ENCODE data around the gene MBD3L2.
"Not testable (repeated sequence)": the region's sequence is repeated elsewhere in the genome, so short reads cannot be mapped to it uniquely, and the experiment has no call there.

The MBD3L2 gene

GRCh38 chr19:7067122-7067521 lies 18.0 kb downstream of the MBD3L2 start:
- not testable (repeated sequence) for H3K9ac ChIP-seq (ENCODE audit: low read depth, low read length); H3K4me3 ChIP-seq (ENCODE audit: low read depth, low read length); H3K4me1 ChIP-seq (ENCODE audit: control insufficient read depth, insufficient read depth, low read length); H3K27me3 ChIP-seq (ENCODE audit: control insufficient read depth, insufficient read depth, low read length); H3K36me3 ChIP-seq (ENCODE audit: control insufficient read depth, insufficient read depth, low read length); H3K9me3 ChIP-seq (ENCODE audit: control insufficient read depth, insufficient read depth, low read length)

- Histone ChIP-seq H3K9ac (ENCODE audit: low read depth, low read length) (no peak overlapping the region), H3K4me1 (ENCODE audit: control insufficient read depth, insufficient read depth, low read length) (no peaks in the 10 kb centered on the region), H3K36me3 (ENCODE audit: control insufficient read depth, insufficient read depth, low read length) (peaks cover 6% of the 10 kb centered on the region), H3K9me3 (ENCODE audit: control insufficient read depth, insufficient read depth, low read length) (no peaks in the 10 kb centered on the region), H3K27me3 (ENCODE audit: control insufficient read depth, insufficient read depth, low read length) (no peaks in the 10 kb centered on the region), H3K4me3 (ENCODE audit: low read depth, low read length) (no peak overlapping the region)
These were observed 18.6 kb downstream of the MBD3L2 start for GRCh38 chr19:7067716-7068115.

DNA sequence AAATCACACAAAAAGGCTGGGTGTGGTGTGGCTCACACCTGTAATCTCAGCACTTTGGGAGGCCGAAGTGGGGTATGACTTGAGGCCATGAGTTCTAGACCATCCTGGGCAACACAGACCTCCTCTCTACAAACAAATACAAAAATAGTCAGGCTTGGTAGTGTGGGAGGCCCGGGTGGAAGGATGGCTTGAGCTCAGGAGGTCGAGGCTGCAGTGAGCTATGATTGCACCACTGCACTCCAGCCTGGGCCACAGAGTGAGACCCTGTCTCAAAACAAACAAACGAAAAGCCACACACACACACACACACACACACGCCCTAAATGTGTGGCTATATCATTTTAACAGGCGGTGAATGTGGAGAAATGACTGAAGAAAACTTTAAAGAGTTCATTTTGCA lies 19.5 kb downstream of the MBD3L2 start:
- Histone ChIP-seq H3K9ac (ENCODE audit: low read depth, low read length) (no peak overlapping the region), H3K4me3 (ENCODE audit: low read depth, low read length) (no peak overlapping the region), H3K9me3 (ENCODE audit: control insufficient read depth, insufficient read depth, low read length) (no peaks in the 10 kb centered on the region), H3K27me3 (ENCODE audit: control insufficient read depth, insufficient read depth, low read length) (no peaks in the 10 kb centered on the region), H3K4me1 (ENCODE audit: control insufficient read depth, insufficient read depth, low read length) (no peaks in the 10 kb centered on the region), H3K36me3 (ENCODE audit: control insufficient read depth, insufficient read depth, low read length) (peaks cover 13% of the 10 kb centered on the region)

DNA sequence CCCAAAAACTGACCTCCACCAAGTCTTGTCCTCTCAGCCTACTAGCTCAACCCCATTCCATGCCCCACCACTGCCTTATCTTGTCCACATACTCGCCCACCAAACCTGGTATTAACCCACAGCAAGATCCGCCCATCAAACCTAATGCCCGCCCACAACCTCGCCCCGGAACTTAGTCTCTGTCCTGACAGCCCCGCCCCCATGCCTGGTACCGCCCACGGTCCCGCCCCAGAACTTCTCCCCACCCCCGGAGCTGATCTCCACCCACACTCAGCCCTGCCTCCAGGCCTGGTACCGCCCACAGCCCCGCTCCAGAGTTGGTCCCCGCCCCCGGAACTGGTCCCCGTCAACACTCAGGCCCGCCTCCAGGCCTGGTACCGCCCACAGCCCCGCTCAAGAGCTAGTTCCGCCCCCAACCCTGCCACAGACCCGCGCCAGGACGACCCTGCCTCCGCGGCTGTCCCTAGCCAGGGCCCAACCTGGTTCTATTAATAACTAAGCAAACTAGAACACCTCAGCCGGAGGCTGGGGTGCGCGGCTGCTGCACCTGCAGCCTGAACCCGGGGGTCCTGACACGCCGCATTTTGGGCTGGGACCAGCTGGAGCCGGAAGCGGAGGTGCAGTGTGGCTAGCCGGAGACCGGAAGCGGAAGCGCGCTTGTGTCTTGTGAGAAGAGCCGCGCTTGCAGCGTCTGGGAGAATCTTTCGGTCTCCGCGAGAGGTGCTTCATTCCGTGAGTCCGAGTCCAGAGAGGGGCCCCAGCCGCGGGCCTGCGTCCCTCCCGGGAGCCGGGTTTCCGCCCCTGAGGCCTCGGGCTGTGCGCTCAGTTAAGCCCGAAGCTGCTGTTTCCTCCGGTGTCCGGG lies 20.2 kb downstream of the MBD3L2 start, which contains the start of gene ZNF557:
Gene ZNF557 (plus strand): TSS at position 662 of the 862 bp plus-strand sequence. CDS start 5,372 bp downstream, outside the sequence.
- peaks cover 15% of the 10 kb centered on the region for H3K36me3 ChIP-seq (ENCODE audit: control insufficient read depth, insufficient read depth, low read length)
- no peaks in the 10 kb centered on the region for H3K9me3 ChIP-seq (ENCODE audit: control insufficient read depth, insufficient read depth, low read length)
- no peaks in the 10 kb centered on the region for H3K27me3 ChIP-seq (ENCODE audit: control insufficient read depth, insufficient read depth, low read length)
- peak within 1 kb of the TSS; percentile 85 for H3K9ac ChIP-seq (ENCODE audit: low read depth, low read length)
- H3K4me3 ChIP-seq (ENCODE audit: low read depth, low read length) = peak within 1 kb of the TSS; percentile 89
- no peaks in the 10 kb centered on the region for H3K4me1 ChIP-seq (ENCODE audit: control insufficient read depth, insufficient read depth, low read length)

DNA sequence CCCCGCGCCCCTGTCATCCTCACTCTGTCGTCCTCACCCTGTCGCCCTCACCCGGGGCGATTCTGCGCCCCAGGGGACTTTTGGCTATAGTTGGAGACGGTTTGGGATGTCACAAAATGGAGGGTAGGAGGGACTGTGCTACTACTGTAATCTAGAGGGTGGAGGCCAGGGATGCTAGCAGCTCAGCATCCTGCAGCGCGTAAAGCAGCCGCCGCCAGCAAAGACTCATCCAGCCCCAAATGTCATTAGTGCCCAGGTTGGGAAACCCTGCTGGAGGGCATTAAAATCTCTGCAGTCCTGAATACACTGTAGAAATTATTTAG lies 20.7 kb downstream of the MBD3L2 start:
- Histone ChIP-seq H3K36me3 (ENCODE audit: control insufficient read depth, insufficient read depth, low read length) (peaks cover 15% of the 10 kb centered on the region), H3K27me3 (ENCODE audit: control insufficient read depth, insufficient read depth, low read length) (no peaks in the 10 kb centered on the region)

DNA sequence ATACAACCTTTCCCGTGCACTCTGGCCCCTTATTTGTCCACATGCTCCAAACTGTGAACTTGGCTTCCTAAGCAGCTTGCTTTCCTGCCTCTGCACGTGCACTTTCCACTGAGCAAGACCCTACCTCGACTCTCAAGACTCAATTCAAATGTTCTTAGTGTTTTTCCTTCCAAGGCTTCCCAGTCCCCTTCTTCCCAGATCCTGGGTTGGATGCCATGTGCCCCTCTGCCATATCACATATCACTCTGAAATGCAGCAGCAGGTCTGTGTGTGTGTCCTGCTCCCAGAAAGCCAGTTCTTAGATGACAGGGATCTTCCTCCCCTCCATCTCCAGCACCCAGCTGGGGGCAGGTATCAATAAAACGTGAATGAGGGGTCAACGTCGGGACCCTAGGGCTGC lies 23.4 kb downstream of the MBD3L2 start:
- H3K9me3 ChIP-seq (ENCODE audit: control insufficient read depth, insufficient read depth, low read length) = no peaks in the 10 kb centered on the region
- H3K36me3 ChIP-seq (ENCODE audit: control insufficient read depth, insufficient read depth, low read length) = peaks cover 40% of the 10 kb centered on the region
- H3K27me3 ChIP-seq (ENCODE audit: control insufficient read depth, insufficient read depth, low read length) = no peaks in the 10 kb centered on the region
- no peaks in the 10 kb centered on the region for H3K4me1 ChIP-seq (ENCODE audit: control insufficient read depth, insufficient read depth, low read length)
- no peak overlapping the region for H3K9ac ChIP-seq (ENCODE audit: low read depth, low read length)
- no peak overlapping the region for H3K4me3 ChIP-seq (ENCODE audit: low read depth, low read length)

More for the DNA sequence above, 20.7 kb downstream of the MBD3L2 start:
- Histone ChIP-seq H3K4me3 (ENCODE audit: low read depth, low read length) (peak overlapping the region; percentile 89), H3K4me1 (ENCODE audit: control insufficient read depth, insufficient read depth, low read length) (no peaks in the 10 kb centered on the region), H3K9ac (ENCODE audit: low read depth, low read length) (peak overlapping the region; percentile 85), H3K9me3 (ENCODE audit: control insufficient read depth, insufficient read depth, low read length) (no peaks in the 10 kb centered on the region)

GRCh38 chr19:7074705-7075282 lies 25.7 kb downstream of the MBD3L2 start:
- peaks cover 10% of the 10 kb centered on the region for H3K9me3 ChIP-seq (ENCODE audit: control insufficient read depth, insufficient read depth, low read length)
- no peaks in the 10 kb centered on the region for H3K4me1 ChIP-seq (ENCODE audit: control insufficient read depth, insufficient read depth, low read length)
- H3K36me3 ChIP-seq (ENCODE audit: control insufficient read depth, insufficient read depth, low read length) = peaks cover 45% of the 10 kb centered on the region
- no peaks in the 10 kb centered on the region for H3K27me3 ChIP-seq (ENCODE audit: control insufficient read depth, insufficient read depth, low read length)
- H3K4me3 ChIP-seq (ENCODE audit: low read depth, low read length) = no peak overlapping the region
- no peak overlapping the region for H3K9ac ChIP-seq (ENCODE audit: low read depth, low read length)

GRCh38 chr19:7076151-7076550 lies 27.0 kb downstream of the MBD3L2 start:
- Histone ChIP-seq H3K36me3 (ENCODE audit: control insufficient read depth, insufficient read depth, low read length) (peaks cover 57% of the 10 kb centered on the region), H3K4me3 (ENCODE audit: low read depth, low read length) (no peak overlapping the region), H3K27me3 (ENCODE audit: control insufficient read depth, insufficient read depth, low read length) (no peaks in the 10 kb centered on the region), H3K9ac (ENCODE audit: low read depth, low read length) (no peak overlapping the region), H3K9me3 (ENCODE audit: control insufficient read depth, insufficient read depth, low read length) (peaks cover 19% of the 10 kb centered on the region), H3K4me1 (ENCODE audit: control insufficient read depth, insufficient read depth, low read length) (no peaks in the 10 kb centered on the region)

- Histone ChIP-seq H3K27me3 (ENCODE audit: control insufficient read depth, insufficient read depth, low read length) (no peaks in the 10 kb centered on the region), H3K4me1 (ENCODE audit: control insufficient read depth, insufficient read depth, low read length) (no peaks in the 10 kb centered on the region), H3K36me3 (ENCODE audit: control insufficient read depth, insufficient read depth, low read length) (peaks cover 64% of the 10 kb centered on the region), H3K9me3 (ENCODE audit: control insufficient read depth, insufficient read depth, low read length) (peaks cover 35% of the 10 kb centered on the region), H3K4me3 (ENCODE audit: low read depth, low read length) (no peak overlapping the region), H3K9ac (ENCODE audit: low read depth, low read length) (no peak overlapping the region)
These were observed 28.9 kb downstream of the MBD3L2 start for GRCh38 chr19:7078008-7078407.

DNA sequence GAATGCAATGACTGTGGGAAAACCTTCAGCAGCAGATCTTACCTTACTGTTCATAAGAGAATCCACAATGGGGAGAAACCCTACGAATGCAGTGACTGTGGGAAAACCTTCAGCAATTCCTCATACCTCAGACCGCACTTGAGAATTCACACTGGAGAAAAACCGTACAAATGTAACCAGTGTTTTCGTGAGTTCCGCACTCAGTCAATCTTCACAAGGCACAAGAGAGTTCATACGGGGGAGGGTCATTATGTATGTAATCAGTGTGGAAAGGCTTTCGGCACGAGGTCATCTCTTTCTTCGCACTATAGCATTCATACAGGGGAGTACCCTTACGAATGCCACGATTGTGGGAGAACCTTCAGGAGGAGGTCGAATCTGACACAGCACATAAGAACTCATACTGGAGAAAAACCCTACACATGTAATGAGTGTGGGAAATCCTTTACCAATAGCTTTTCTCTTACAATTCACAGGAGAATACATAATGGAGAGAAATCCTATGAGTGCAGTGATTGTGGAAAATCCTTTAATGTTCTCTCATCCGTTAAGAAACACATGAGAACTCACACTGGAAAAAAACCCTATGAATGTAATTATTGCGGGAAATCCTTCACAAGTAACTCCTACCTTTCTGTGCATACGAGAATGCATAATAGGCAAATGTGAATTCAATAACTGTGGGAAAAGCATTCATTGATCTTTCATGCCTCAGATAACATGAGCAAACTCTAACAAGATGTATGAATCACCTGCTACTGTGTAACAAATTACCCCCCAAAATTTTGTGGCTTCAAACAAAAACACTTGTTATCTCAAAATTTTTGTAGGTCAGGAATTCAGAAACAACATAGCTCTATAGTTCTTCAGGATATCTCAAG lies 34.2 kb downstream of the MBD3L2 start:
- Histone ChIP-seq H3K36me3 (ENCODE audit: control insufficient read depth, insufficient read depth, low read length) (peaks cover 51% of the 10 kb centered on the region), H3K9ac (ENCODE audit: low read depth, low read length) (no peak overlapping the region), H3K4me1 (ENCODE audit: control insufficient read depth, insufficient read depth, low read length) (no peaks in the 10 kb centered on the region), H3K27me3 (ENCODE audit: control insufficient read depth, insufficient read depth, low read length) (no peaks in the 10 kb centered on the region), H3K9me3 (ENCODE audit: control insufficient read depth, insufficient read depth, low read length) (peaks cover 61% of the 10 kb centered on the region), H3K4me3 (ENCODE audit: low read depth, low read length) (no peak overlapping the region)

DNA sequence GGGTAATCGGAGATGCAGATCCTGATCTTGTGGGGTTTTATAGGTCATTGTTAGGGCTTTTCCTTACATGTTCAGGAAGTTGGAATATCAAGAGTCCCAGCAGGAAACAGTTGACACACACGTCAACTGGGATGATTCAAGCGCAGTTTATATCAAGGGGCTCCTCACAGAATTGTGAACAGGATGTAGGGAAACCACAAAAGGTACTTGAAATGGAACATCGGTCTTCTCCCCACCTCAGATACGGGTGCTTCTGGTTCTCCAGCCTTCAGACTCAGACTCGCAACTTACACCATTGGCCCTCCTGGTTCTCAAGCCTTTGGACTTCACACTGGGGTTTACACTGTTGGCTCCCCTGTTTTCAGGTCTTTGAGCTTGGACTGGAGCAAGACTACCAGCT lies 39.9 kb downstream of the MBD3L2 start:
- Histone ChIP-seq H3K9me3 (ENCODE audit: control insufficient read depth, insufficient read depth, low read length) (peaks cover 25% of the 10 kb centered on the region), H3K4me3 (ENCODE audit: low read depth, low read length) (no peak overlapping the region), H3K9ac (ENCODE audit: low read depth, low read length) (no peak overlapping the region), H3K27me3 (ENCODE audit: control insufficient read depth, insufficient read depth, low read length) (no peaks in the 10 kb centered on the region), H3K4me1 (ENCODE audit: control insufficient read depth, insufficient read depth, low read length) (no peaks in the 10 kb centered on the region), H3K36me3 (ENCODE audit: control insufficient read depth, insufficient read depth, low read length) (peaks cover 13% of the 10 kb centered on the region)

All from iPS-15b (cell line).